GM21737 (cell line): ENCODE measurements around the gene PARD6G.

Experiments used
- ATAC-seq: cut with Tn5 transposase; IDR thresholded peaks from one replicate; pipeline ENCODE4 v1.9.1; 2021; ENCODE audit warnings: mild to moderate bottlenecking, moderate library complexity; ENCODE audit not compliant: unreplicated experiment

PARD6G gene

DNA sequence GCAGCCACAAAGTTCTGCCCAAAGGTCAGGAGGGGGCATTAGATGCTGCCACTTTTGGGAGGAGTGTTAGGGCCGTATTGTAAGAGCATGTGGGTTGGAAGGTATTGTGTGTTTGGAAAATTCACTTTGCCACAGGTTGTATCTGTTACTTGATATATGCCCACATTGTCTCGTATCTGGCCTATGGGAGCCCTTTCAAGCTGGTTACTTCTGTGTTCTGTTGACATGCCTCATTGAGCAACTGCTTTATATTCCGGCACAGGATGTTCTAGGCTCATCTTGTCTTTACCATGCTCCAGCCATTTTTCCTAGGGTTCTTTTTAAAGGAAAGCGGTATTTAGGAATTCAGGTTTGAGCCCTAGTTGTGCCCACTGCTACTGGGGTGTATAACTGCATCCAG, 132.3 kb downstream of the PARD6G start:
- ATAC-seq: no peak

- no peak for ATAC-seq
Observed at GRCh38 chr18:80112624-80113248, 134.6 kb downstream of the PARD6G start.

DNA sequence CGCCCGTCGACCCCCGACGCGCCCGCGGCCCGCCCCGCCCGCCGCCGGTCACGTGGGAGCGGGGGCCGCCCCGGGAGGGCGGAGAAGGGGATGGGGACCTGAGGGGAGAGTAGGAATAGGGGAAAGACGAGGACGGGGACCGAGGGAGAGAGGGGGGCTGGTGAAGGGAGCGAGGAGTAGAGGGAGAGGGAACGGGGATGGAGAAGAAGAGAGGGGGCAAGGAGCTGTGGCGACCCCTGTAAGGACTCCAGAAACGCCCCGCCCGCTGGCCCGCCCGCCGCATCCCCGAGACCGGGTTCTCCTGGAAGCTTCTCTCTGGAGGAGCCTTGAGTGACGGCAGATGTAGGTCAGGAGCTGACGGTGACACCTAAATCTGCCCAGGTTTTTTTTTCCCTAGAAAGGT, 137.6 kb downstream of the PARD6G start:
- ATAC-seq: peak; percentile 13

DNA sequence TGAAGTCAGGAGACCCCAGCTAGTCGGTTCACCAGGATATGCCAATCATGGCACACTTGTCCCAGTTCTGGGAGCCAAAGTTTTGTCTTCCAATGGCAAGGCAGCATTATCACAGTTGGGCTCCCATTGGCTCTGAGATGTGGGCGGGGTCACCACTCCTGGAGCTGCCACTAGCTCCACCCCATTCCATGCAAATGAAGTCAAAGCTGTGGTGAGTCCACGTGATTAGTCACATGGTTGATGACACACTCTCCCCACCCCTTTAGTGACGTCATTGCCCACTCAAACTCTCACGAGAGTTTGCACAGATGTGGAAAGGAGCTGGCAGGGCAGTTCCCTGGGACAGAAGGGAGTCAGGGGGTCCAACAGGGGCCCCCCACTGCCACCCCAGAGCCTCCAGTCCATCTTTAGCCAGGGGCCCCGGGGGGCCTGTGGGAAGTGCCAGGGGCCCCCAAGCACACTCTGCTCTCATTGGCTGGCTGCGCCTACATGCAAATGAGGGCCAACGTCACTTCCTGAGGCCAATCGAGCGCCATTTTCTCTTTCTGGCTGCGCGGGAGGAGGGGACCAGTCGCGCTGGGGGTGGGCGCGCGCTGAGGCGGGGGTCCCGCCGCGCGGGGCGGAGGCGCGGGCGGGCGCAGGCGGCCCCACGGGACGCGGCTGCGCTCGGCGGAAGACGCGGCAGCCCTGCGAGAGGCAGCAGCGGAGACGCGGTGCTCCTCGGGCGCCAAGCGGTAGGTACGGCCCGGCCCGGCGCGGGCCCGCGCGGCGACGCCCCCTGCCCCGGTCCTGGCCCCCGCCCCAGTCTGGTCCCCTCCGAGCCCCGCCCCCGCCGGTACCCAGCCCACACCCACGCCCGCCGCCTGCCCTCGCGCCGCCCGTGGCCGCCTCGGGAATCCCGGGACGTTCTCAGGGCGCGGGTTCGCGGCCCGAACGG, 138.3 kb downstream of the PARD6G start, which contains the start of gene ADNP2:
TSS of gene ADNP2 (plus strand) at position 524 of the 937 bp plus-strand sequence. CDS start 8,281 bp downstream, outside the sequence.
- ATAC-seq: peak; percentile 43

DNA sequence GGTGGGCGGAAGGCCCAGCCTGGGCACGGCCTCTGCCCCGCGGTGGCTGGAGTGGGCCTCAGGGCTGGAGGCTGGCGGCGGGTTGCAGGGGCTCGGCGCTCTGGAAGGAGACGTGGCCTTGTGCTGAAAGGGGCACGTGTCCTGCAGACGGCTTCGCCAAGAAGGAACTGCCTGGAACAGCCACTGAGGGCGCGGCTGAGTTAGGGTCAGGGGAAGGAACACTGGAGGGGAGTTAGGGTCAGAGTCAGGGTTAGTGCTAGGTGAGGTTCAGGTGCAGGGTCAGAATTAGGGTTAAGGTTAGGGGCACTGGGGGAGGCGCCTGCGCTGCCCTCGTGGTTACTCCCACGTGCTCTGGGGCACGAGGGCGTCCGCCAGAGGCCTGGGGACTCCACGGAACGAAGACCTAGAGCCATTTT, 139.2 kb downstream of the PARD6G start:
- ATAC-seq: no peak

DNA sequence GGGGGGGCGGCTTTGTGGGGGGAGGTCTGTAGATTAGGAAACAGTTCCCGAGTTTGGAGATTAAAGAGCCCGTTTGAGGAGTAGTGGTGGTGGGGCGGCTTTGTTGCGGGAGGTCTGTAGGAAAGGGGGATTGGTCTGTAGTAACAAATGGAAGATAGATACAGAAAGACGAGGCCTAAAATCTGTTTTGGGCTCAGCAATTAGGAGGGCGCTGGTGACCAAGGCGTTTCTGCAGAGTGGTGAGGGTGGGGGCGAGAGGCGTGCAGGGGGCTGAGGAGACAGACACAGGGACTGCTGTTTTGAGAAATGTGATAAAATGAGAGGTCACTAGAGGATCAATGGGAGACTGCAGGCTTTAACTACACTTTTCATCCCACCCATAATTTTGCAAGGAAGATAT, 139.9 kb downstream of the PARD6G start:
- ATAC-seq: no peak
